RWPE2 (cell line): ENCODE measurements around the gene OTUD3.

Source experiments
- ATAC-seq: fragments of 200-7000 bp; cut with Tn5 transposase; 3 replicates; pipeline ENCODE4 v1.9.1; 2021; ENCODE audit warnings: low read depth
- DNase-seq: peaks from one replicate; pipeline ENCODE4 v3.0.0-alpha.2; 2020; ENCODE audit warnings: low spot score
- H3K27ac ChIP-seq: fragments of 450-650 bp; 2 replicates; pipeline ENCODE4 v1.5.1; 2017; ENCODE audit warnings: mild to moderate bottlenecking; ENCODE audit not compliant: poor library complexity, severe bottlenecking
- H3K27me3 ChIP-seq: fragments of 250-450 bp; sonication (Bioruptor Pico); 2 replicates; pipeline ENCODE4 v1.5.1; 2021; ENCODE audit warnings: mild to moderate bottlenecking, moderate library complexity; ENCODE audit not compliant: insufficient read depth, poor library complexity, severe bottlenecking
- H3K36me3 ChIP-seq: fragments of 250-450 bp; sonication (Bioruptor Pico); 2 replicates; pipeline ENCODE4 v1.5.1; 2020; ENCODE audit warnings: low read depth, mild to moderate bottlenecking, moderate library complexity
- H3K4me1 ChIP-seq: fragments of 250-450 bp; sonication (Bioruptor Pico); 2 replicates; pipeline ENCODE4 v1.5.1; 2021; ENCODE audit warnings: mild to moderate bottlenecking, moderate library complexity; ENCODE audit not compliant: insufficient read depth, poor library complexity, severe bottlenecking
- H3K4me3 ChIP-seq: fragments of 250-450 bp; sonication (Bioruptor Pico); 2 replicates; pipeline ENCODE4 v1.5.1; 2021; ENCODE audit warnings: mild to moderate bottlenecking, moderate library complexity; ENCODE audit not compliant: severe bottlenecking
- H3K9me3 ChIP-seq: fragments of 250-450 bp; sonication (Bioruptor Pico); 2 replicates; pipeline ENCODE4 v1.5.1; 2021; ENCODE audit warnings: mild to moderate bottlenecking, moderate library complexity; ENCODE audit not compliant: severe bottlenecking
- CTCF ChIP-seq: fragments of 450-650 bp; IDR thresholded peaks from one replicate; pipeline ENCODE4 v1.5.1; 2017; ENCODE audit warnings: mild to moderate bottlenecking, moderate library complexity; ENCODE audit not compliant: poor library complexity, severe bottlenecking

Gene OTUD3

DNA sequence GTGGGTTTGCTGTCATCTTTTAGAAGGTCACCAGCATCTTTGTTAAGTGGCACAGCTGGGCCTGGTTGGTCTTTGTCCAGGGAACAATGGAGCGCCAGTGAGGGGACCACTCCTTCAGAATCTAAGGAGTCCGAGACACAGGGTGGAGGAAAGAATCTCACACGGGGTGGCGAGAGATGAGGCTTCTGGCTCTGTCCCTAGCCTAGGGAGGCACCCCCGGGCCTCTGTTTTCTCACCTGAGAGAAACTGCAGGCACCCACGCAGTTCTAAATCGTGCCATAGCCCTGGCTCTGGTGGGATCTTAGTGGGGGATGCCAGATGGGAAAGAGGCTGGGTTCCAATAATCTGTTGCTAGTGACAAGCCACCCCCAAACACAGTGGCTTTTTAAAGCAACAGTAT, 52.1 kb downstream of the OTUD3 start:
- H3K9me3 ChIP-seq: peaks cover 2% of the 10 kb centered on the region
- H3K36me3 ChIP-seq: no peaks in the 10 kb centered on the region
- ATAC-seq (no peak), DNase-seq (no peak)
- H3K27ac ChIP-seq: no peak overlapping the region
- TF ChIP-seq CTCF: no peak
- H3K4me1 ChIP-seq: no peaks in the 10 kb centered on the region
- no peaks in the 10 kb centered on the region for H3K27me3 ChIP-seq
- no peak overlapping the region for H3K4me3 ChIP-seq

DNA sequence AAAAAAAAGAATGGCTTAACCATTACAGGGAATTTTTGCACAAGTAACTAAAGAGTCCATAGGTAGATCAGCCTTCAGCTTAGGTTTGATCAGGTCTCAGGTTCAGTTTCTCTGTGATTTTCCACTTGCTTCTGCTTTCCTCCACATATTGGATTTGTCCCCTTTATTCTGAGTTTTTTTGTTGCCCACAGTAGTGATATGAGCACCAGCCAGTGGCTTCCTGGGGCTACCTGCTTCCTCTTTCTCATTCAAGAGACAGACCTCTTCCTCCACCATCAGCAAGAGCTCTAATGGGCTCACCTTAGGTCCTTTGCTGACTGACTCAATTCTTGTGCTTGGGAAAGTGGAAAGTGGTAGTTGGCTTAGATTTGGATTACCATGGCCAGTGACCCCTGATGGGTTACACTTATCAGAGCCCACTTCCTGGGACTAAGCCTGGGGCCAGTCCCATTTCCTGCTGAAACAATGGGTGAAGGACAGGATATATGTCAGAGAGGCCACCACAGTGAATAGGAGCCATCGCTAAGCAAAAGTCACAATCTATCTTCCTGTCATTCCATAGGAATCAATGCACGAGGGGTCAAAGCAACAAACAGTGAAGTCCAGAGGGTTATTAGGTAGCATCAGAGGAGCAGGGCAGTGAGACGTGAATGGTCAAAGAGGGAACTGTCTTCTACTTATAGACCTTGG, 54.0 kb downstream of the OTUD3 start:
- ATAC-seq: no peak
- DNase-seq: no peak
- H3K27ac ChIP-seq: no peak overlapping the region

DNA sequence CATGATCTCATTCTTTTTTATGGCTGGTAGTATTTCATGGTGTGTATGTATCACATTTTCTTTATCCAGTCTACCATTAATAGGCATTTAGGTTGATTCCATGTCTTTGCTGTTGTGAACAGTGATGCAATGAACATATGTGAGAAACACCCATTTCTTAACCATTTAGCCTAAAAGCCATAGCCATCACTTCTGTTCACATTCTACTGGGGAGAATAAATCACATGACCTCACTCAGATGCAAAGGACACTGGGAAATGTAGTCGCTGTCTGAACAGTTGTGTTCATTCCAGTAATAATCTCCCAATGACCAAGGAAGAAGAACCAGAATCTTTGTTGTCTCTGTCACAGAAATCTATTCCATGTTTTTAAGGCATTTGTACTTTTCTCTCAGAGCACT, 56.3 kb downstream of the OTUD3 start:
- Histone ChIP-seq H3K27me3 (no peaks in the 10 kb centered on the region), H3K27ac (no peak overlapping the region), H3K4me3 (no peak overlapping the region), H3K9me3 (no peaks in the 10 kb centered on the region), H3K4me1 (no peaks in the 10 kb centered on the region), H3K36me3 (no peaks in the 10 kb centered on the region)
- DNase-seq: no peak
- ATAC-seq: no peak
- TF ChIP-seq CTCF: no peak

More for the DNA sequence above, 54.0 kb downstream of the OTUD3 start:
- H3K27me3 ChIP-seq: no peaks in the 10 kb centered on the region
- H3K4me3 ChIP-seq: no peak overlapping the region
- TF ChIP-seq CTCF: no peak
- H3K9me3 ChIP-seq: peaks cover 2% of the 10 kb centered on the region
- H3K36me3 ChIP-seq: no peaks in the 10 kb centered on the region
- H3K4me1 ChIP-seq: no peaks in the 10 kb centered on the region

DNA sequence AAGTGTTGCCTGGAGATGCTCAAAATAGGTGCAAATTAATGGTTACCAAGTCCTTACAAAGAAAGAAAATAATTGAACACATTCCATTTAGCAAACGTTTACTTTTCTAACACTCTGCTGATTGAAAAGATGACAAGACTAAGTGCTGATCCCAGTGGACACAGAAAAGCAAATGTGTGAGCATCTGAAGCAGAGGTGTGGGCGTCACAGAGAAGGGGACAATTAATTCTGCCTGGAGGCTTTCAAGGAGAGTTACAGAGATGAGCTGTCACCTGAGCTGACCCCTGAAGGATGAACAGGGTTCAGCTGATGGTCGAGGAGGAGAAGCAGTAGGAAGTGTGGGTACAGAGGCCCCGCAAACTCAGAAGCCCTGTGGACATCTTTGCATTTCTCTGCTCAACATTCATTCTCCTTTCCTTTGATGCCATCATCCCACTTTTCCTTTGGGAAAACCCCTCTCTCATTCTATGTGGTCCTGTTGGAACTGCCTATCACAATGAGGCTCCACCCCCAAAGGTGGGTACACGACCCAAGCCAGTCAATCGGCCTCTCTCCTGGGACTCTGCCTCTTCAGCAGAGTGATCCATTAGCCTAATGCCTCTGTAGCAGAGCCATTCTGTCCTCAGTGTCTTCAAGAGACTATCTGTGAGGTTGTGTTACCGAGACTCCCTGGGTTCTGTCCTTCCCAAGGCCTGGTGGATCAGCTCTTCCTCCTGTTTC, 58.5 kb downstream of the OTUD3 start:
- no peaks in the 10 kb centered on the region for H3K36me3 ChIP-seq
- TF ChIP-seq CTCF: no peak
- ATAC-seq: no peak
- no peaks in the 10 kb centered on the region for H3K4me1 ChIP-seq
- no peak overlapping the region for H3K4me3 ChIP-seq
- no peaks in the 10 kb centered on the region for H3K27me3 ChIP-seq
- no peak overlapping the region for H3K27ac ChIP-seq
- no peaks in the 10 kb centered on the region for H3K9me3 ChIP-seq
- no peak for DNase-seq

DNA sequence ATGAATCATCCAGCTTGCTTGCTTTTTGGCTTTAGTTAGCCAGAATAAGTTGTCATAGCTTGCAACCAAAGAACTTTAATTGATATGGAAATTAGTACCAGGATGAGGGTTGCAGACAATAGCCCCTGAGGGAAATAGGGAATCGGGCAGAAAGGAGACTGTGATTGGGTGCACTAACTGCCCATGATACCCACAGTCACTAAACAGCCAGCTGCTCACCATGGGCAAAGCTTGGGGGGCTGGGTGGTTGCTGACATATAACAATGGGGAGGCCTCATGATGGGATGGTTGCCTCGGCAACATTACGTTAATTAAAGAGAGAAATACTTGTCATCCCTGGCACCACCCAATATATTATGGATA, 59.0 kb downstream of the OTUD3 start:
- no peaks in the 10 kb centered on the region for H3K27me3 ChIP-seq
- no peaks in the 10 kb centered on the region for H3K36me3 ChIP-seq
- H3K4me3 ChIP-seq: no peak overlapping the region
- H3K4me1 ChIP-seq: no peaks in the 10 kb centered on the region
- no peaks in the 10 kb centered on the region for H3K9me3 ChIP-seq
- H3K27ac ChIP-seq: no peak overlapping the region
- TF ChIP-seq CTCF: no peak
- ATAC-seq (no peak), DNase-seq (no peak)
